Kidney (tissue), 14 donors: ENCODE data around the gene GTF3C1. TPM values are rescaled to one million over a fixed set of nuclear protein-coding genes. Genes with fewer than 3 reads are reported as not detected.

ENCODE experiments used
- DNase-seq, 5 donors: peaks; one replicate each; pipeline ENCODE4 v3.0.0-alpha.2; 2013 to 2020
- FAIRE-seq: peaks from 2 replicates; lab custom pipeline; 2012; peaks lifted over from hg19 to GRCh38; lab: Jason Lieb, UNC
- H3K27ac ChIP-seq, 2 donors: one replicate each; pipeline ENCODE4 v1.7.0; 2013; ENCODE audit warnings: low read depth in 2 of 2, low read length in 2 of 2, inconsistent platforms in 1 of 2
- H3K27me3 ChIP-seq: one replicate; pipeline ENCODE4 v1.7.1; 2013; ENCODE audit warnings: low read length, inconsistent platforms; ENCODE audit not compliant: control insufficient read depth, insufficient read depth
- H3K36me3 ChIP-seq, 3 donors: one replicate each; pipeline versions ENCODE4 v1.7.0 to v1.7.1; 2013; ENCODE audit warnings: low read length in 3 of 3, control low read depth in 1 of 3, inconsistent platforms in 1 of 3; ENCODE audit not compliant: insufficient read depth in 3 of 3, control insufficient read depth in 2 of 3
- H3K4me1 ChIP-seq, 3 donors: one replicate each; pipeline versions ENCODE4 v1.7.0 to v1.7.1; 2013; ENCODE audit warnings: low read length in 3 of 3, inconsistent platforms in 1 of 3, low read depth in 1 of 3; ENCODE audit not compliant: control insufficient read depth in 2 of 3, insufficient read depth in 2 of 3
- H3K4me3 ChIP-seq, 3 donors: one replicate each; pipeline versions ENCODE4 v1.7.0 to v1.8.1; 2013; ENCODE audit warnings: low read length in 3 of 3, control low read depth in 1 of 3, inconsistent platforms in 1 of 3
- H3K9ac ChIP-seq, 3 donors: one replicate each; pipeline versions ENCODE4 v1.7.0 to v1.7.1; 2013; ENCODE audit warnings: low read length in 3 of 3, control low read depth in 1 of 3, inconsistent platforms in 1 of 3
- H3K9me3 ChIP-seq, 3 donors: one replicate each; pipeline versions ENCODE4 v1.7.0 to v1.7.1; 2013; ENCODE audit warnings: low read length in 3 of 3, control low read depth in 1 of 3, inconsistent platforms in 1 of 3; ENCODE audit not compliant: control insufficient read depth in 2 of 3, insufficient read depth in 1 of 3
- CTCF ChIP-seq: IDR thresholded peaks from 3 replicates; pipeline ENCODE4 v1.5.1; 2012; ENCODE audit warnings: mild to moderate bottlenecking, moderate library complexity, borderline replicate concordance; ENCODE audit not compliant: insufficient read depth; ENCODE audit errors: extremely low read depth
- intact Hi-C: fragments of 100-400 bp; cut with DNase I; formaldehyde crosslinking; loops from one replicate; pipeline ENCODE4 v1.11.1; 2022
- polyA plus RNA-seq: library from polyadenylated mRNA; stranded (reverse); fragments of 350-450 nt; fragmentation: Illumina TruSeq; extraction: RNeasy Lipid Tissue Mini Kit (QIAGEN cat#74804); gene quantifications from one replicate; pipeline ENCODE4 v1.2.3, GENCODE V29; 2014; ENCODE audit warnings: low read depth, low replicate concordance; ENCODE audit not compliant: insufficient read depth
- total RNA-seq: library from RNA; stranded (reverse); fragmentation: NEBNext Ultra II Directional; extraction: Animal tissue kit (Norgen Biotek cat#: 25700); gene quantifications from one replicate; pipeline ENCODE4 v1.2.1, GENCODE V29; 2021
- donor health status: control.
- donor health status: control.
- donor health status: control.
- donor health status: control.
- donor health status: control.
- donor health status: DM: yes; HTN: yes; CAD: no.
- donor health status: Normal renal cell carcinoma (clear cell type).

The GTF3C1 gene
- total and polyA plus RNA-seq, 2 donors from 2014 or later = 59.0 to 81.7 TPM

DNA sequence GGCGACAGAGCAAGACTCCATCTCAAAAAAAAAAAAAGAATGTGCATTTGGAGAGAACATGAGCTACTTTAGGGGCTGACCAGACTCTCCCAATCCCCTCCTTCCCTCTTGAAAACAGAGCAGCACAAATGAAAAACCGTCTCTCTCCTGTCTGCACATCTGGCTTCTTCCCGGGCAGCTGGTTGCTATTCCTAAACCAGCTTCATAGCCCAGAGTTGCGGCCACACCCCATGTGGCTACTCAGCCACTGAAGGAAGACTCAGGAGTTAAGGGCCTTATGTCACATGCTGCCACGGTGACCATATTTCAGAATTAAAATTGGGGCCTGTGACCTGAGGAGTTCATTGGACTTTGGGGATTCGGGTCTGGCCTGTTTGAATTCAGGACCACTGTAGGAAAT, 48.5 kb upstream of the GTF3C1 start:
- intact Hi-C loops = no loop called here
- Histone ChIP-seq H3K9ac (no peak overlapping the region), H3K4me3 (no peak overlapping the region), H3K27me3 (no peaks in the 10 kb centered on the region), H3K4me1 (peaks cover 0 to 7% (median 0%) of the 10 kb centered on the region in 3 donors), H3K9me3 (no peaks in the 10 kb centered on the region), H3K36me3 (no peaks in the 10 kb centered on the region), H3K27ac (no peak overlapping the region)
- DNase-seq (no peak), FAIRE-seq (no peak)
- no peak for TF ChIP-seq CTCF

DNA sequence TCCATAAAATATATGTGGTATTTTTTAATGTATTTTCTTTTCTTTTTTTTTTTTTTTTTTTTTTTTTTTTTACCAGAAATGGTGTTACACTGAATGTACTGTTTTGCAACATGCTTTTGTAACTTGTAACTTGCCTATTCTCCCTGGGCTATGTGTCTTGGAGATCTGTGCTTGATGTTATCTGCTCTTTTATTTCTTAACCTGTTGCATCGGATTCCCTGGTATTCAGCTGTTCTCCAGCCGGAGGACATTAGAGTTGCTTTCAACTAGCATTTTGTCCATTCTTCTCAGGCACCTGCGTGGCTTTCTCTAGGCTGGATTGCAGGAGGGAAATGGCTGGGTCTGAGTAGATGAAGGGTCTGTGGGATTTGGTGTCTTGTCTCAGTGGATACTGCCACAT, 47.6 kb upstream of the GTF3C1 start:
- no peaks in the 10 kb centered on the region for H3K27me3 ChIP-seq
- H3K9ac ChIP-seq = no peak overlapping the region
- H3K27ac ChIP-seq = no peak overlapping the region
- H3K36me3 ChIP-seq = no peaks in the 10 kb centered on the region
- no peak for TF ChIP-seq CTCF
- FAIRE-seq (no peak), DNase-seq (no peak)
- H3K4me1 ChIP-seq = peaks cover 0 to 7% (median 0%) of the 10 kb centered on the region in 3 donors
- intact Hi-C loops = no loop called here
- no peaks in the 10 kb centered on the region for H3K9me3 ChIP-seq
- no peak overlapping the region for H3K4me3 ChIP-seq

- Histone ChIP-seq H3K27me3 (no peaks in the 10 kb centered on the region), H3K9ac (no peak overlapping the region), H3K27ac (no peak overlapping the region), H3K36me3 (no peaks in the 10 kb centered on the region), H3K9me3 (no peaks in the 10 kb centered on the region), H3K4me1 (peaks cover 0 to 7% (median 0%) of the 10 kb centered on the region in 3 donors), H3K4me3 (no peak overlapping the region)
- FAIRE-seq (no peak), DNase-seq (no peak)
- no peak for TF ChIP-seq CTCF
- intact Hi-C loops = no loop called here
Observed at GRCh38 chr16:27596411-27596810, 46.7 kb upstream of the GTF3C1 start.

DNA sequence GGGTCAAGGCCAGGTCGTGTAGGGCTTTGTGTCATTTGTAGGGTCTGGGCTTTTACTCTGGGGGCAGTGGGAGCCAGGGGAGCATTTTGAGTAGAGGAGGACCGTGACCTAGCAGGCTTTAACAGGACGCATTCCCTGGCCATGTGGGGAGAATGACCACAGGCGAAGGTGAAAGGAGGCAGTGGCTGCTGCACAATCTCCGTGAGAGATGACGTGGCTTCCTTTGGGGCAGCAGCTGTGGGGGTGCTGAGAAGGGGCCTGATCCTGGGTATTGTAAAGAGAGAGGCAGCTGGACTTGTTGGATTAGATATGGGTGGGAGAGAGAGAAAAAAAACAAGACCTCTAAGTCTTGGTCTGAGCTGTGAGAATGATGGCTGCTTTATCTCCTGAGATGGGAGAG, 46.3 kb upstream of the GTF3C1 start:
- no peaks in the 10 kb centered on the region for H3K27me3 ChIP-seq
- intact Hi-C loops = no loop called here
- no peaks in the 10 kb centered on the region for H3K36me3 ChIP-seq
- H3K27ac ChIP-seq = no peak overlapping the region
- TF ChIP-seq CTCF = no peak
- H3K4me1 ChIP-seq = peaks cover 0 to 7% (median 0%) of the 10 kb centered on the region in 3 donors
- no peaks in the 10 kb centered on the region for H3K9me3 ChIP-seq
- DNase-seq (no peak), FAIRE-seq (no peak)
- no peak overlapping the region for H3K4me3 ChIP-seq
- H3K9ac ChIP-seq = no peak overlapping the region
